Lower lobe of right lung (tissue), 2 donors: ENCODE data around the gene TMEM63A. TPM values are rescaled to one million over a fixed set of nuclear protein-coding genes. Genes with fewer than 3 reads are reported as not detected.
A peak's percentile ranks its signal among the peaks of the same experiment; 100 is the strongest.

Experiments
- ATAC-seq, 2 donors: fragments of 200-7000 bp; cut with Tn5 transposase; one replicate each; pipeline ENCODE4 v1.9.1; 2020 to 2022; ENCODE audit warnings: mild to moderate bottlenecking in 2 of 2, moderate library complexity in 2 of 2
- DNase-seq: peaks from one replicate; pipeline ENCODE4 v3.0.0-alpha.2; 2020
- H3K27ac ChIP-seq: fragments of 200-600 bp; one replicate; pipeline ENCODE4 v1.8.0; 2022
- H3K27me3 ChIP-seq: fragments of 200-600 bp; one replicate; pipeline ENCODE4 v1.8.0; 2022; ENCODE audit warnings: low read depth
- H3K36me3 ChIP-seq: fragments of 200-600 bp; one replicate; pipeline ENCODE4 v1.8.0; 2022; ENCODE audit warnings: mild to moderate bottlenecking
- H3K4me1 ChIP-seq: fragments of 200-600 bp; one replicate; pipeline ENCODE4 v1.8.0; 2022
- H3K4me3 ChIP-seq: fragments of 200-600 bp; one replicate; pipeline ENCODE4 v1.8.0; 2022; ENCODE audit warnings: mild to moderate bottlenecking
- H3K9me3 ChIP-seq: fragments of 200-600 bp; one replicate; pipeline ENCODE4 v1.8.0; 2022
- CTCF ChIP-seq: fragments of 200-600 bp; IDR thresholded peaks from one replicate; pipeline ENCODE4 v1.8.0; 2022; ENCODE audit warnings: antibody characterized with exemption, mild to moderate bottlenecking
- intact Hi-C: fragments of 100-400 bp; cut with DNase I; formaldehyde crosslinking; loops from one replicate; pipeline ENCODE4 v1.11.0; 2022
- total RNA-seq: library from RNA; stranded (reverse); fragmentation: NEBNext Ultra II Directional; extraction: Animal tissue kit (Norgen Biotek cat#: 25700); gene quantifications from one replicate; pipeline ENCODE4 v1.2.1, GENCODE V29; 2021
- donor health status: DM: no; HTN: yes; CAD: no; lungs with severe emphysema.

The TMEM63A gene
- total RNA-seq, 1 donor from 2014 or later = 141 TPM

GRCh38 chr1:225926551-225927113 is 44.5 kb upstream of the TMEM63A start:
- Histone ChIP-seq H3K27ac (no peak overlapping the region), H3K27me3 (no peaks in the 10 kb centered on the region), H3K36me3 (peaks cover 7% of the 10 kb centered on the region), H3K9me3 (no peaks in the 10 kb centered on the region), H3K4me1 (peaks cover 26% of the 10 kb centered on the region), H3K4me3 (no peak overlapping the region)
- intact Hi-C loops = no loop called here
- TF ChIP-seq CTCF = no peak
- ATAC-seq (no peak), DNase-seq (peak; percentile 12)

GRCh38 chr1:225923692-225924555 is 41.7 kb upstream of the TMEM63A start, which contains the start of gene PYCR2:
Gene PYCR2, minus strand, starts transcription at chr1:225924250. Its CDS starts 140 bp downstream, at chr1:225924110.
- Histone ChIP-seq H3K4me3 (peak within 1 kb of the TSS; percentile 98), H3K9me3 (no peaks in the 10 kb centered on the region), H3K36me3 (peaks cover 22% of the 10 kb centered on the region), H3K27ac (peak within 1 kb of the TSS; percentile 97), H3K27me3 (no peaks in the 10 kb centered on the region), H3K4me1 (peaks cover 39% of the 10 kb centered on the region)
- intact Hi-C loops = no loop called here
- ATAC-seq (peak; percentile 99), DNase-seq (peak; percentile 96)
- no peak for TF ChIP-seq CTCF

GRCh38 chr1:225923381-225923691 is 41.2 kb upstream of the TMEM63A start:
- Histone ChIP-seq H3K4me1 (peaks cover 39% of the 10 kb centered on the region), H3K27me3 (no peaks in the 10 kb centered on the region), H3K27ac (peak overlapping the region; percentile 97), H3K4me3 (peak overlapping the region; percentile 98), H3K36me3 (peaks cover 25% of the 10 kb centered on the region), H3K9me3 (no peaks in the 10 kb centered on the region)
- TF ChIP-seq CTCF = no peak
- intact Hi-C loops = no loop called here
- DNase-seq (peak; percentile 3), ATAC-seq (peak; percentile 2 to 47)

DNA sequence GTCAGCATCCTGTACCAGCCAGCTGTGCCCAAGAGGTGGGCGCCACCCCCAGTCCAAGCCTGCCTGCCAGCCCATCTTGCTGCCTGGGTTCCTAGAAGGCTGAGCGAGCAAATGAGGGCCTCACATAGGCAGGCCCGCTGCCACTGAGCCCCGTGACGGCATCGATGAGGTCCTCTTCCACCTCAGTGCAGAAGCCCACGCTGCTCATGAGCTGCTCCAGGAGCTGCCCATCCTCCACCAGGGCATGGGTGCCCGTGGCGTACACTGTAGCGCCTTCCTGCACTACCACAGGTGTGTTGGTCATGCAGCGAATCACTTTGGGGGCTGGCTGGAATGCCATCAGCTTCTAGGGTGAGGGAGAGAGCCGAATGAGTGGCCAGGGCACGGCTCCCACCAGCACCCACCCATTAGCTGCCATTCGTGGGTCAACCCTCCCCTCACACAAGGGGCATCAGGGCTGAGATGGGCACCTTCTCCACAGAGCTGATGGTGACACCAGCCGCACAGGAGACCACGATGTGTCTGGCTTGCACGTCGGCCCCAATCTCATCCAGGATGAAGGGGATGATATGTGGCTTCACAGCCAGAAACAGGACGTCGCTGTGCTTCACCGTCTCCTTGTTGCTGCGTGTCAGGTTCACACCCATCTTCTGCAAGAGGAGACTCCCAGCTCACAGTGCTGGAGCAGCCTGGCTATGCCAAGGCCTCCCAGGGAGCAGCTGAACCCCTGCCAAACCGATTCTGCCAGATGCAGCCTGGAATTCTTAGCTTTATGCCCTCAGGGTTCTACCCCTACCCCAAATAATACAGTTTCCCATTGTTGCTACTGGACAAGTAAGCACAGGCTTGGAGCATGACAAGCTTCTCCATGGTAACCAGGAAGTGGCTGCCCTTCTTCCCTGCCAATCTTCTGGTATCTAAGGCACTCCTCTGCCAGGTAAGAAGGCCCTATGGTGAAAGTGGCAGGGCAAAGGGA is 39.8 kb upstream of the TMEM63A start:
- intact Hi-C loops = no loop called here
- H3K27me3 ChIP-seq = no peaks in the 10 kb centered on the region
- ATAC-seq (no peak), DNase-seq (peak; percentile 35)
- no peak for TF ChIP-seq CTCF
- peaks cover 39% of the 10 kb centered on the region for H3K4me1 ChIP-seq
- peaks cover 33% of the 10 kb centered on the region for H3K36me3 ChIP-seq
- H3K9me3 ChIP-seq = no peaks in the 10 kb centered on the region
- H3K27ac ChIP-seq = no peak overlapping the region
- H3K4me3 ChIP-seq = no peak overlapping the region

DNA sequence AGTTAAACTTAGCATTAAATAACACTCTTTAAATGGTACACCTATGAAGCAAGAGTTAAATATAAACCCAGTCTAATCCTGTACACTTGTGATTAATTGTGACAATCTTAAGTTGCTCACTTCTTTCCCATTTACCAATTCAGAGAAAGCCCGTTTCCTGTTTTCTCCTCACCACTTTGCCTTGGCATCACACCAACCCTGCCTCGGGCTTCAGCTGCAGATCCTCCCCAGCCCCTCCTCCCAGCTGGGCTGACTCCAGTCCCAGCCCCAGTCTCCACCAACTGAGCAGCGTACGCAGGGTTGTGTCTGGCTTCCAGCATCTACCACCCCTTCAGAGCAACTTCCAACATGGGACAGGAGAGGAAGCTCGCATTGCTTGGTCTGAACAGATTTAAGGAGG is 37.7 kb upstream of the TMEM63A start:
- TF ChIP-seq CTCF = no peak
- intact Hi-C loops = no loop called here

More for the DNA sequence above, 37.7 kb upstream of the TMEM63A start:
- peaks cover 37% of the 10 kb centered on the region for H3K4me1 ChIP-seq
- H3K27me3 ChIP-seq = no peaks in the 10 kb centered on the region
- ATAC-seq (no peak), DNase-seq (peak; percentile 76)
- H3K4me3 ChIP-seq = no peak overlapping the region
- no peaks in the 10 kb centered on the region for H3K9me3 ChIP-seq
- peak overlapping the region; percentile 34 for H3K27ac ChIP-seq
- peaks cover 53% of the 10 kb centered on the region for H3K36me3 ChIP-seq
